ENCODE results near the gene NBAS.
"Not testable (repeated sequence)": the region's sequence is repeated elsewhere in the genome, so short reads cannot be mapped to it uniquely, and the experiment has no call there.

The NBAS gene

GRCh38 chr2:15504882-15505663 is 56.1 kb downstream of the NBAS start:
- no peak overlapping the region for H3K27ac ChIP-seq
- intact Hi-C loops (cut with DNase I; ENCODE audit: low total_unique reads), result no loop called here
- TF ChIP-seq, protein P1, sequence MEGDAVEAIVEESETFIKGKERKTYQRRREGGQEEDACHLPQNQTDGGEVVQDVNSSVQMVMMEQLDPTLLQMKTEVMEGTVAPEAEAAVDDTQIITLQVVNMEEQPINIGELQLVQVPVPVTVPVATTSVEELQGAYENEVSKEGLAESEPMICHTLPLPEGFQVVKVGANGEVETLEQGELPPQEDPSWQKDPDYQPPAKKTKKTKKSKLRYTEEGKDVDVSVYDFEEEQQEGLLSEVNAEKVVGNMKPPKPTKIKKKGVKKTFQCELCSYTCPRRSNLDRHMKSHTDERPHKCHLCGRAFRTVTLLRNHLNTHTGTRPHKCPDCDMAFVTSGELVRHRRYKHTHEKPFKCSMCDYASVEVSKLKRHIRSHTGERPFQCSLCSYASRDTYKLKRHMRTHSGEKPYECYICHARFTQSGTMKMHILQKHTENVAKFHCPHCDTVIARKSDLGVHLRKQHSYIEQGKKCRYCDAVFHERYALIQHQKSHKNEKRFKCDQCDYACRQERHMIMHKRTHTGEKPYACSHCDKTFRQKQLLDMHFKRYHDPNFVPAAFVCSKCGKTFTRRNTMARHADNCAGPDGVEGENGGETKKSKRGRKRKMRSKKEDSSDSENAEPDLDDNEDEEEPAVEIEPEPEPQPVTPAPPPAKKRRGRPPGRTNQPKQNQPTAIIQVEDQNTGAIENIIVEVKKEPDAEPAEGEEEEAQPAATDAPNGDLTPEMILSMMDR (IDR thresholded peaks at IDR 0.05), result no peak

DNA sequence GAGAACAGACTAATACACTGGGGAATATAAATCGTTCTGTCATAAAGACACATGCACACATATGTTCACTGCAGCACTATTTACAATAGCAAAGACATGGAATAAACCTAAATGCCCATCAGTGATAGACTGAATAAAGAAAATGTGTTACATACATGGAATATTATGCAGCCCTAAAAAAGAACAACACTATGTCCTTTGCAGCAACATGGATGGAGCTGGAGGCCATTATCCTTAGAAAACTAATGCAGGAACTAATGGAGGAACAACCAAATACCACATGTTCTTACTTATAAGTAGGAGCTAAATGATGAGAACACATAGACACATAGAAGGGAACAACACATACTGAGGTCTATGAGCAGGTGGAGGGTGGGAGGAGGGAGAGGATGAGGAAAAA is 61.9 kb downstream of the NBAS start:
- intact Hi-C loops (cut with DNase I; ENCODE audit: low total_unique reads); H3K4me1 ChIP-seq; H3K4me3 ChIP-seq; H3K27ac ChIP-seq; DNase-seq; H3K9me3 ChIP-seq; H3K27me3 ChIP-seq: not testable (repeated sequence)
- peaks cover 20 to 28% (median 26%) of the 10 kb centered on the region in 3 donors for H3K36me3 ChIP-seq

More at GRCh38 chr2:15504882-15505663, 56.1 kb downstream of the NBAS start:
- Histone ChIP-seq H3K4me3 (no peak overlapping the region), H3K36me3 (peaks cover 29 to 38% (median 36%) of the 10 kb centered on the region in 3 donors), H3K4me1 (no peaks in the 10 kb centered on the region), H3K27me3 (no peaks in the 10 kb centered on the region), H3K9me3 (no peaks in the 10 kb centered on the region)
- no peak for DNase-seq

DNA sequence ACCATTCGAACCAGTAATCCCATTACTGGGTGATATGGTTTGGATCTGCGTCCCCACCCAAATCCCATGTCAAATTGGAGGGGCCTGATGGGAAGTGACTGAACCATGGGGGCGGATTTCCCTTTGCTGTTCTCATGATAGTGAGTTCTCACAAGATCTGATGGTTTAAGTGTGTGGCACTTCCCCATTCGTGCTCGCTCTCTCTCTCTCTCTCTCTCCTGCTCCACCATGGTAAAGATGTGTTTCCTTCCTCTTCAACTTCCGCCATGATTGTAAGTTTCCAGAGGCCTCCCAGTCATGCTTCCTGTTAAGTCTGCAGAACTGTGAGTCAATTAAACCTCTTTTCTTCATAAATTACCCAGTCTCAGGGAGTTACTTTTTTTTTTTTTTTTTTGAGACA is 62.6 kb downstream of the NBAS start:
- H3K27me3 ChIP-seq, result no peaks in the 10 kb centered on the region
- TF ChIP-seq, protein P1 (IDR thresholded peaks at IDR 0.05), result no peak
- no peak for DNase-seq
- no peak overlapping the region for H3K4me3 ChIP-seq
- no peaks in the 10 kb centered on the region for H3K4me1 ChIP-seq
- H3K36me3 ChIP-seq, result peaks cover 16 to 28% (median 26%) of the 10 kb centered on the region in 3 donors
- H3K27ac ChIP-seq, result no peak overlapping the region
- intact Hi-C loops (cut with DNase I; ENCODE audit: low total_unique reads), result no loop called here
- H3K9me3 ChIP-seq, result no peaks in the 10 kb centered on the region

- H3K27me3 ChIP-seq, result no peaks in the 10 kb centered on the region
- H3K4me1 ChIP-seq, result no peaks in the 10 kb centered on the region
- no peak for DNase-seq
- H3K4me3 ChIP-seq, result no peak overlapping the region
- H3K9me3 ChIP-seq, result no peaks in the 10 kb centered on the region
- H3K27ac ChIP-seq, result no peak overlapping the region
- intact Hi-C loops (cut with DNase I; ENCODE audit: low total_unique reads), result no loop called here
- H3K36me3 ChIP-seq, result peaks cover 0 to 9% (median 9%) of the 10 kb centered on the region in 3 donors
- TF ChIP-seq, protein P1 (IDR thresholded peaks at IDR 0.05), result no peak
Observed at GRCh38 chr2:15494877-15495276, 66.3 kb downstream of the NBAS start.

DNA sequence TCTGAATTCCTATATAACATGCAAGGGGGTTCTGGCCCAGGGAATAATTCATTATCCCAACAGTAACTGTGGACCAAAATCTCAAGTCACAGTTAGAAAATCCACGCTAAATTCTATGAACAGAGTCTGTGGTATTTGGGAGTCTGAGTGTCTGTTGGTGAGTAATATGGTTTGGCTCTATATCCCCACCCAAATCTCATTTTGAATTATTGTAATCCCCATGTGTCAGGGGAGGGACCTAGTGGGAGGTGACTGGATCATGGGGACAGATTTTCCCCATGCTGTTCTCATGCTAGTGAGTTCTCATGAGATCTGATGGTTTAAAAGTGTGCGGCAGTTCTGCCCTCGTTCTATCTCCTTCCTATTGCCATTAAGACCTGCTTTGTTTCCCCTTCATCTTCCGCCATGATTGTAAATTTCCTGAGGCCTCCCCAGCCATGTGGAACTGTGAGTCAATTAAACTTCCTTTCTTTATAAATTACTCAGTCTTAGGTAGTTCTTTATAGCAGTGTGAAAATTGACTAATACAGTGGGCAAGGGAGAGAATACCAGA is 68.3 kb downstream of the NBAS start:
- peaks cover 0 to 7% (median 6%) of the 10 kb centered on the region in 3 donors for H3K36me3 ChIP-seq
- TF ChIP-seq, protein P1 (IDR thresholded peaks at IDR 0.05), result no peak
- no peaks in the 10 kb centered on the region for H3K9me3 ChIP-seq
- intact Hi-C loops (cut with DNase I; ENCODE audit: low total_unique reads), result no loop called here
- no peak overlapping the region for H3K27ac ChIP-seq
- H3K4me3 ChIP-seq, result no peak overlapping the region
- no peaks in the 10 kb centered on the region for H3K4me1 ChIP-seq
- DNase-seq, result no peak
- H3K27me3 ChIP-seq, result no peaks in the 10 kb centered on the region

- DNase-seq, result no peak
- Histone ChIP-seq H3K4me1 (no peaks in the 10 kb centered on the region), H3K27me3 (no peaks in the 10 kb centered on the region), H3K9me3 (no peaks in the 10 kb centered on the region), H3K4me3 (no peak overlapping the region), H3K36me3 (peaks cover 9 to 38% (median 20%) of the 10 kb centered on the region in 3 donors), H3K27ac (no peak overlapping the region)
- TF ChIP-seq, protein P1 (IDR thresholded peaks at IDR 0.05), result no peak
- intact Hi-C loops (cut with DNase I; ENCODE audit: low total_unique reads), result no loop called here
Observed at GRCh38 chr2:15486770-15487169, 74.4 kb downstream of the NBAS start.

Measured in tibial artery (tissue), 4 donors.